HG03378 (cell line): Measurements from ENCODE around the gene STK40.

Experiments
- ATAC-seq: cut with Tn5 transposase; IDR thresholded peaks from one replicate; pipeline ENCODE4 v1.9.1; 2021; ENCODE audit warnings: mild to moderate bottlenecking, moderate library complexity; ENCODE audit not compliant: unreplicated experiment

STK40 gene

DNA sequence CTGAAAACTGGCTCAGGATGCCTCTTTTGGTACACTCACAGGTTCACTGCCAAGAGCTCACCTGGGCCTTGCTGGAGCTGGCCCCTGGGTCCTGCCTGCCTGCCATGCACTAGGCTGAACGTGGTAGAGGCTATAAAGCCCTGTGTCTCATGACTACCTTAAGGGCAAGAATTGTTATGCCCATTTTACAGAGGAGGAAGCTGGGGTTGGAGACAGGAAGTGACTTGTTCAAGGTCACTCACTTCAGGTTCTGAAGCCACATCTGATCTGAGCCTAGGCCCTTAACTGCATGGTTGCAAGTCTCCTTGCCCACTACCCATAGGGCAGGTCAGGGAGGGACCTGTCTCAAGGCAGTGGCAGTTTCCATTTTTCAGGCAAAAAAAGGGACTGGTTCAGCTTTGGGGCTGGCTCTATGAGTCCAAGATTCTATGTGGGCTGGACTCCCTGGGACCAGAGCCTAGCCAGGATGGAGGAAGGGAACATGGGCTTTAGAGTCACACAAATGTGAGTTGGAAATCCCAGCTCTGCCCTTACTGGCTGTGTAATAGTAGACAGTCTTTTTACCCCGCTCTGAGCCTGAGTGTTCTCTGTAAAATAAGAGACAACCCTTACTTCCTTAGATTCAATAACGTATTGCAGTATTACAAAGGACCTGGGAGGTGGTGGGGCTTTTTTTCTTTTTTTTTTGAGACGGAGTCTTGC is 7.8 kb downstream of the STK40 start:
- no peak for ATAC-seq

DNA sequence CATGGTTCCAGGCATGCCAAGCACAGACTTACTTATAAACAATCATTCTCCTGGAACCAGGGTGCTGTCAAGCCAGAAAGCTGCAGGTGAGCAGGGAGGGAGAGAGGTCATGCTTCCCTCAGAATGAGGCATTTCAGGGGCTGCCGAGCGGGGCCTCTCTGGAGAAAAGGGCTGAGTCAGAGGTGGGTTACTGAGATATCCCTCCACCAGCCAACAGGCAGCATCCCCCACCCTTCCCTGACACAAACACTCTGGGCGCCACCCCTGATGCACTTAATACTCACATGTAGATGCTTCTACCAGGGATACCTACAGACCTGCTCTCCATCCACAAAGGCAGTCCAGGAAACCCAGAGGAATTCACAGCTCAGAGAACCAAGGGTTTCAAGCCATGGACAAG is 13.1 kb downstream of the STK40 start:
- no peak for ATAC-seq

GRCh38 chr1:36369061-36369861 is 16.5 kb downstream of the STK40 start:
- ATAC-seq: no peak

DNA sequence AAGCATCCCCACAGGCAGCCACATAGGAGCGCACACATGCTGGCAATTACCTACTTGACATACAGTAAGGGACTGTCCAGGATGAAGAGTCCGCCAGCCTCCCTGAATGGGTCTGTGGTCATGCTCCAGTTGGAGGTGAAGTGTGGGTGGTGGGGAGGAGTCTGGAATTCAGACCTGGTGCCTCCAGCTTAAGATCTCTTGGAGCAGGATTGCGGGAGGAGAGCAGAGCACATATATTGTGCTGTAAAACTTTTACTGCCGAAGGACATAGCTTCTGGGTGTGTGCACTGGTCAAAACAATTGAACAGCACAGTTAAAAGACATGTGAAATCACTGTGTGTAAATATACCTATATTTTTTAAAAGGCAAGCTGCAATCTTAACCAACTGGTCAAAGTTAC is 17.9 kb downstream of the STK40 start:
- ATAC-seq: no peak

DNA sequence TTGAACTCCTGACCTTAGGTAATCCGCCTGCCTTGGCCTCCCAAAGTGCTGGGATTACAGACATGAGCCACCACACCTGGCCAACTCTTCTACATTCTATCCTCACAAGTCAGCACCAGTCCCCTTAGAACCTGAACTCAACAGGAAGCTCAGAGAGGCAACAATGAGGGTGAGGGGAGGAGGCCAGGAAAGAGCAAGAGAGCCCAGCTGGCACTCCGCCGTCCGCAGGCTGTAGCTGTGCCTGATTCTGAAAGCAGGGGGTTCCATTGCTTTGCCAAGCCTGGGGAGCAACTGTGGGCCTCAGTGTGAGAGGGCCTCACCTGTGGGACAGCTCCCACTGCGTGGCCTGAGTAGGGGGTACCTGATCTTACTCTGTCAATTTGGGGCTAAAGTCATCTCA is 18.7 kb downstream of the STK40 start:
- no peak for ATAC-seq

DNA sequence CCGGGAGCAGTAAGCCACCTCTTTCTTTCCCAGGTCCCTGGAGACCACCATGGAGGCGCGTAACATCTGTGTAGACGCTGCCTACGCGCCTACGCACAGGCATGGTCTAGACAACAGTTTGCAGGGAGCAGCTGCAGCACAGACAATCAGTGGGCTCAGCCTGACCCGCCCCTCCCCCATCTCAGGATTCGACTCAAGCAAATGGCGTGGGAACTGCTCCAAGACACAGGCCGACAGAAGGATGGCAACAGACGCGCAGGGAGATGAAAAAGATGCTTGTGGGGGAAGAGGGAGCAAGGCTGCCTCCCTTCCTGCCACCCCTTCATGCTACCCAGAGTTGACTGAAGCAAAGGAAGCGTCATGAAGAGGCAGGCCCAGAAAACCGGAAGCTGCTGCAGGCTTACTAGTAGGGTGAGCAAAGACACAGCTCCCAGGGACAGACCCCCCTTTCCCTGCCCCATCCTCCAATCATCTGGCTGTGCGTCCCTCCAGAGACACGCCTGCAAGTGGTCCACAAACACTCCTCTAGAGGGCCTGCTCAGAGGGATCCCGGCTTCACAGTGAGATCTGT is 19.5 kb downstream of the STK40 start:
- ATAC-seq: no peak

- ATAC-seq: no peak
Observed at GRCh38 chr1:36365381-36365780, 20.3 kb downstream of the STK40 start.

DNA sequence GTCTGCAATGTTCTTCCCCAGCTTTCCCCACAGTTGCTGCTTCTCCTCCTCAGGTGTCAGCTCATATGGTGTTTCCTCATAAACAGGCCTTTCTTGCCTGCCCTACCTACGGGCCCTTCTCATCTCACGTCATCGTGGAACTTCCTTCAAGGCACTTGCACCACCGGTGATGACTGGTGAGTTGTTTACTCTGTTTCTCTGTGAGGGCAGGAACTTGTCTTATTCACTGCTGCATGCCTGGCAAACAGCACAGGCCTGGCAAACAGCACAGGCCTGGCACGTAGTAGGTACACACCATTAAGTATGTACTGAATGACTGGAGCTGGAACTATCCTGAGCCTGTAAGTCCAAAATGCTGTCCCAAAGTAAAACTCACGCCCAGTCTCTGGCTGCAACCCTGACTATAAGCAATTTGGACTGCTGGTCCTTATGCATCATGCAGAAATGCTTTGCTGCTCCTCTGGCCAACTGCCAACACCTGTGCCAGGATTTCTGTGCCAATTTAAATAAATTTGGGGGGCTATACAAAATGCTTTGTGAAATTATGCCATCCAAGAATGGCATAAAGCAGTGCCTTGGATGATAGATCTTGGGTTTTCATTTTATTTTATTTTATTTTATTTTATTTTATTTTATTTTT is 25.7 kb downstream of the STK40 start:
- ATAC-seq: no peak

- ATAC-seq: no peak
Observed at GRCh38 chr1:36359383-36359782, 26.3 kb downstream of the STK40 start.

DNA sequence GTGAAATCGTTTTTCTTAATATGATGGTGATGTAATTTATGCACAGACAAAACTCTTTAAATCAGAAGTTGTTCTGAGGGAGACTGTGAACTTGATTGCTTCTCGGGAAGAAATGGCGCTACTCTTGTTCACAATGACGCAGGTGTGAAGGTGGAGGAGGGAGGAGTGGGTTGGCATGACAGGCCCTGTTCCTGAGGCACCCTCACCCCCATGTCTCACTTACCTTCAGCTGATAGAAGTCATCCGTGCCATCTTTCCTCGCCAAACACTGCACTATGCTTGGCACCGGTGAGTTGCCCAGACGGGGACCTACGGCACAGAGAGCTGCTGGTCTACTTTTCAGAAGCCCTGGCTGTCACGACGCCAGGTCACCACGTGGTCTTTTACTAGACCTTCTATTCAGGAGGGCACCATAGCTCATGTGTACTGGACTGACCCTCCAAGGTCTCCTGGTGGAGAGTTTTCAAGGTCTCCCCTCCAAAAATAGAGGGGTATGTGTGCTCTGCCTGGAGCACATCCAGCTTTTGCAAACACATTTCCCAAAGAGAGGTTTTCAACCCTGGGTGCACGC is 27.1 kb downstream of the STK40 start:
- ATAC-seq: no peak

DNA sequence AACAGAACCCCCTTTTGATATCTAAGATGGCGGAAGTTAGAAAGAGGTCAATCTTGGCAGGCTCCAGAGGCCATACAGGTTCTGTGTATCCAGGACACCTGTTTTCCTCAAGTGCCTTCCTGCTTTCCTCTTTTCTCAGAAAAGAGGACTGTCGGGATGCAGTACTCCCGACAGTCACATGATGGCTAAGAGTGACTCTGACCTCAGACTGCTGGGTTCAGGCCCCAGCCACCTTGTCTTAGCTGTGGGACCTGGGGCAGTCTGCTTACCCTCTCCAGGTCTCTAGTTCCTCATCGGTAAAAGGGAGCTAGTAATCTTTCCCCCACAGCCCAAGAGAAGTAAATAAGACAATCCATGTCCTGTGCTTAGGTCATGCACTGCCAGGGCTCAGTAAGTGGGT is 29.9 kb downstream of the STK40 start:
- ATAC-seq: no peak

DNA sequence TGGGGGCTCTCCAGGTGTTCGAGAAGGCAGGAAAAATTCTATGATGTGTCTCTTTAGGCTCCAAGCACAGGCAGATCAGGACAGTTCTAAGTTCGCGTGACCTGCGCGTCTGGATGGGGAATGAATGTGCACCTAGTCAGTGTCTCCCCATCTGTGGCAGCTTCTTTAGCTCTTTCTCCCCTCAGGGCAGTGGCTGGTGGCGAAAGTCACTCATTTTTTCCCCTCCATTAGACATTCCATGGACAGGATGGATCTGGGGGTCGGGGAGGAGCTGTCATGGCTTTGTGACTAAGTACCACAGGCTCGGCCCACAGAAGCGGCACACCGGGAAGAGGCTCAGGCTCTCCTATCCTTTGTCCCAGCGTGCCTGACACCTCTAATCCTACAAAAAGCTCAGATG is 31.2 kb downstream of the STK40 start:
- no peak for ATAC-seq

- ATAC-seq: no peak
Observed at GRCh38 chr1:36352910-36353878, 32.5 kb downstream of the STK40 start.

DNA sequence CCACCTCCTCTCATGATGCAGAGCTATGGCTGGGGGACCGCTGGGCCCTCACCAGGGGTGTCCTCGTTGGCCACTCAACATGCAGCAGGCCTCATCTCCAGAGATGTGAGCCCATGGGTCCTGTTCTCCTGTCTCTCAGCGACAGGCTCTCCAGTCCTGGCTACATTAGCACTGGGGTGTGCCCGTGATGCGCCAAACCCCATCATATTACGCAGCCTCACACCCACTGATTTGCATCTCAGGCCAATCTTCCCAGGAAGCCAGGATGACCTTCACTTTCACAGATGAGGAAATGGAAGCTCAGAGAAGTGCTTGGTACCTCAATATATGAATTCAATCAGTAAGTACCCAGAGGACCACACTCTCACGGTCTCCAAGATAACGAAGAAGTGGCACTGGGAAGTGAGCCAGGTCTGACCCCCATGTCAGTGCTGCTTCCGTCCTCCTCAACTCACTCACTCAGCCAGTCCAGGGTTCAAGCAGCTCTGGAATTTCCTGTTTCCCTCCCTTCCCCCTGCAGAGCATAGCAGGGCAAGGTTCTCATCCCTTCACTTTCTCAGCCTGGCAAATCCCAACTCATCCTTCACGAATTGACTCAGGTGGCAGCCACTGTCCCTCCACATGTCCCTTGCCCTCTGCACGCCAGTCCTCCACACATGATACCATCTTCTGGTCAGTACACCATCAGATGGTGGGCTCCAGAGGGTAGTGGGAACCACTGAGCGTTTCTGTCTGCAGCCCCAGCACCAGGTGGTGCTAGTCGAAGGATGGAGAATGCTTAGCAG is 33.4 kb downstream of the STK40 start:
- no peak for ATAC-seq

DNA sequence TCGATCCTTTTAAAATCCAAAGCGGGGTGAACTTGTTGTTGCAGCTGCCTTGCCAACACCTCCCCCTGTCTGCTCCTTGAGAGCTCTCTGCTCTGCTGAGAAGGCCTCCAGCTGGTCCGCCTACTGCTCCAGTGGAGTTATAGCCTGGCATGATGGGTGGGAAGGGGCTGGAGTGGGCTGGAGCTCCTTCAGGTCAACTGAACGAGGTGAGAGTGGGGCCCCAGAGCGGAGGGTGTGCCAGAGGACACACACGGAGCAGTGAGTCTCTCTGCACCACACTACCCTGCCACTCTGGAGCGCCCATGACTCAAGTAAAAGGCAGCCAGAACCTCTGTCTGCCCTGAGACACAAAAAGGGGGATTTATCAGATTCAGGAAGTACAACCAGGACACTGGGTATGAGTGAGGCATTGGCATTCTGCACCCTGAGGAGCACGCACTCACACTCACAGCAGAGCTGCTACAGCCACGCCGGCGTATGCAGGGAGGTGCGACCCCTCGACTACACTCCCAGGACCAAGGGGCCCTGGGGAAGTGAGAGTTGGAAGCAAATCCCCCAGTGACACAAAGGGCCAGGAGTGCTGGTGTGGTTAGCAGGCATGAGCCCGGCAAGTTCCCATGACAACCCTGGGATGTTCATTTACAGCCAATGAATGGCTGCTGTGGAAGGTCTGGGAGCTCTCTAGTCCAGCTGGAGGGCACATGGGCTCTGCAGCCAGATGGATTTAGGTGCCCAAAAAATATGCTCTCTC is 34.3 kb downstream of the STK40 start:
- no peak for ATAC-seq

GRCh38 chr1:36350659-36351226 is 35.0 kb downstream of the STK40 start:
- no peak for ATAC-seq

GRCh38 chr1:36349839-36350238 is 35.9 kb downstream of the STK40 start:
- ATAC-seq: no peak

DNA sequence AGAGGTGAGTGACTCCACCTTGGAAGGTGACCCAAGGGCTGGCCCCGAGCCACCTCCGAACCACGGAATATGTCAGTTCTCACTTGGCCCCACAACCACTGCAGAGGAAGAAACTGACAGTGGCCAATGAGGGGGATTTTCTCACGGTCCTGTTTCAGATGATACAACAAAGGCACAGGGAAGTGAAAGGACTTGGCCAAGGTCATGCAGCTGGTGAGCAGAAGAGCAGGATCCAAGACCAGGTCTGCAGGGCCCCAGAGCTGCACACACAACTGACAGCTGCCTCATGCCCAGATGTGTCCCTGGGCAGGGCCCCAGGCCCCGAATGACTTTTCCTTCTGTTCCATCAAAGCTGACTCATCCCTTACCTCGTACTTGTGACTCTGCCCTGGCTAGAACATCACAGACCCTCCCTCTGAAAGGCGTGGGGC is 36.5 kb downstream of the STK40 start:
- ATAC-seq: peak; percentile 49
